ENCODE data around the gene KAZN. TPM values are rescaled to one million over a fixed set of nuclear protein-coding genes. Genes with fewer than 3 reads are reported as not detected.
A peak's percentile ranks its signal among the peaks of the same experiment; 100 is the strongest.

Gene KAZN
- polyA plus RNA-seq, 1 donor from 2014 or later = 20.6 TPM

- Histone ChIP-seq H3K79me2 (replicated peaks; ENCODE audit: insufficient read depth, low read length) (no peaks in the 10 kb centered on the region), H2AFZ (ENCODE audit: low read depth, low read length) (no peak overlapping the region), H3K9me2 (ENCODE audit: insufficient read depth, low read length) (no peaks in the 10 kb centered on the region), H3K27me3 (ENCODE audit: insufficient read depth, low read depth, low read length) (peaks cover 5% of the 10 kb centered on the region), H3K9me3 (ENCODE audit: low read length) (no peaks in the 10 kb centered on the region), H4K20me1 (ENCODE audit: insufficient read depth) (peaks cover 8% of the 10 kb centered on the region), H3K4me3 (ENCODE audit: low read length) (peak overlapping the region; percentile 81), H3K4me2 (ENCODE audit: low read length) (peak overlapping the region; percentile 95), H3K36me3 (ENCODE audit: insufficient read depth, low read length) (no peaks in the 10 kb centered on the region), H3F3A (ENCODE audit: insufficient read depth, low read length, poor library complexity, severe bottlenecking) (no peaks in the 10 kb centered on the region), H3K9ac (ENCODE audit: low read length) (peak overlapping the region; percentile 52), H3K27ac (ENCODE audit: low read length) (no peak overlapping the region)
- peak; percentile 23 for TF ChIP-seq RAD21 (conservative IDR thresholded peaks at IDR 0.05)
- no peak for TF ChIP-seq EZH2 (IDR thresholded peaks at IDR 0.05; ENCODE audit: borderline replicate concordance, insufficient read depth, low read length, poor library complexity, severe bottlenecking)
- TF ChIP-seq POLR2AphosphoS5 (IDR thresholded peaks at IDR 0.05) = peak; percentile 41
- TF ChIP-seq MXI1 (conservative IDR thresholded peaks at IDR 0.05; ENCODE audit: poor library complexity, severe bottlenecking) = peak; percentile 44
- TF ChIP-seq CTCF (IDR thresholded peaks at IDR 0.05; ENCODE audit: poor library complexity, severe bottlenecking) = no peak
- peak; percentile 32 for TF ChIP-seq SMC3 (conservative IDR thresholded peaks at IDR 0.05; ENCODE audit: poor library complexity)
Measured at GRCh38 chr1:14924455-14925331, 326.2 kb downstream of the KAZN start.

DNA sequence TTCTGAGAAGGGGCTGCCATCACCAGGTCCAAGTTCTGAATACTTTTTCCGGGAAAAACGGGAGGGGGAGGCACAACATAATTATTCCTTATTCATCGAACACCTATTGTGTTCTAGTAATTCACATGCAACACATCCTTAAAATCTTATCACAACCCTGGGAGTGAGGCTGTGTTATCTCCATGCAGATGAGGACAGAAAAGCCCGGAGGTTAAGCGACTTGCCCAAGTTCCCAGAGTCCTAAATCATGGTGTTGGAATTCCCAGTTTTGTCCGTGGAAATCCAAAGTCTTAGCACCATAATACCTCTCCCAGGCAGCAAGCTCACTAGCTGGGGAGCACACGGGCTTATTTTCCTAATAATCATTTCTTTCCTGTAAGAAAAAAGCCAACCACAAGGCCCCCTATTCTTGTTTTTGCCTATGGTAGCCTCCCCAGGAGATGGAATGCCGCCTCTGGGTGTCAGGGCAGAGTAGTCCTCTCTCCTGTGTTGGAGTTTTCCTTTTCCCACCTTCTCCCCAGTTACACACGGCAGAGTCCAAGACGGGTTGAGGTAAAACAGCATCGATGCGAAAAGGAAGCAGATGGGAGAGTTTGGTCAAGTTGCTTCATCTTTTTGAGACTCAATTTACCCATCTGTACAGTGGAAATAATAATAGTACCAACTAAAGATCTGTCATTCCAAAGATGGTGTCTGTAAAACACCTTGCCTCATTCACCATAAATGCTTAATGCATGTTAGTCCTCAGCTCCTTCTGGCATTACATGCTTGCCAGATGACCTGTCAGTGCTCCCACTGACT is 327.1 kb downstream of the KAZN start:
- TF ChIP-seq CTCF (IDR thresholded peaks at IDR 0.05; ENCODE audit: poor library complexity, severe bottlenecking) (no peak), EP300 (conservative IDR thresholded peaks at IDR 0.05; ENCODE audit: poor library complexity, severe bottlenecking) (no peak), MXI1 (conservative IDR thresholded peaks at IDR 0.05; ENCODE audit: poor library complexity, severe bottlenecking) (no peak), RAD21 (conservative IDR thresholded peaks at IDR 0.05) (no peak), TAF1 (IDR thresholded peaks at IDR 0.05; ENCODE audit: low read depth) (no peak), EZH2 (IDR thresholded peaks at IDR 0.05; ENCODE audit: borderline replicate concordance, insufficient read depth, low read length, poor library complexity, severe bottlenecking) (no peak), SMC3 (conservative IDR thresholded peaks at IDR 0.05; ENCODE audit: poor library complexity) (no peak), POLR2AphosphoS5 (IDR thresholded peaks at IDR 0.05) (no peak)
- TF ChIP-seq, protein P1, sequence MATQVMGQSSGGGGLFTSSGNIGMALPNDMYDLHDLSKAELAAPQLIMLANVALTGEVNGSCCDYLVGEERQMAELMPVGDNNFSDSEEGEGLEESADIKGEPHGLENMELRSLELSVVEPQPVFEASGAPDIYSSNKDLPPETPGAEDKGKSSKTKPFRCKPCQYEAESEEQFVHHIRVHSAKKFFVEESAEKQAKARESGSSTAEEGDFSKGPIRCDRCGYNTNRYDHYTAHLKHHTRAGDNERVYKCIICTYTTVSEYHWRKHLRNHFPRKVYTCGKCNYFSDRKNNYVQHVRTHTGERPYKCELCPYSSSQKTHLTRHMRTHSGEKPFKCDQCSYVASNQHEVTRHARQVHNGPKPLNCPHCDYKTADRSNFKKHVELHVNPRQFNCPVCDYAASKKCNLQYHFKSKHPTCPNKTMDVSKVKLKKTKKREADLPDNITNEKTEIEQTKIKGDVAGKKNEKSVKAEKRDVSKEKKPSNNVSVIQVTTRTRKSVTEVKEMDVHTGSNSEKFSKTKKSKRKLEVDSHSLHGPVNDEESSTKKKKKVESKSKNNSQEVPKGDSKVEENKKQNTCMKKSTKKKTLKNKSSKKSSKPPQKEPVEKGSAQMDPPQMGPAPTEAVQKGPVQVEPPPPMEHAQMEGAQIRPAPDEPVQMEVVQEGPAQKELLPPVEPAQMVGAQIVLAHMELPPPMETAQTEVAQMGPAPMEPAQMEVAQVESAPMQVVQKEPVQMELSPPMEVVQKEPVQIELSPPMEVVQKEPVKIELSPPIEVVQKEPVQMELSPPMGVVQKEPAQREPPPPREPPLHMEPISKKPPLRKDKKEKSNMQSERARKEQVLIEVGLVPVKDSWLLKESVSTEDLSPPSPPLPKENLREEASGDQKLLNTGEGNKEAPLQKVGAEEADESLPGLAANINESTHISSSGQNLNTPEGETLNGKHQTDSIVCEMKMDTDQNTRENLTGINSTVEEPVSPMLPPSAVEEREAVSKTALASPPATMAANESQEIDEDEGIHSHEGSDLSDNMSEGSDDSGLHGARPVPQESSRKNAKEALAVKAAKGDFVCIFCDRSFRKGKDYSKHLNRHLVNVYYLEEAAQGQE (IDR thresholded peaks at IDR 0.05; ENCODE audit: borderline replicate concordance) = no peak
- Histone ChIP-seq H3K4me2 (ENCODE audit: low read length) (peak overlapping the region; percentile 95), H3K9me3 (ENCODE audit: low read length) (no peaks in the 10 kb centered on the region), H3K9ac (ENCODE audit: low read length) (peak overlapping the region; percentile 52), H3F3A (ENCODE audit: insufficient read depth, low read length, poor library complexity, severe bottlenecking) (no peaks in the 10 kb centered on the region), H3K4me3 (ENCODE audit: low read length) (peak overlapping the region; percentile 81), H3K27ac (ENCODE audit: low read length) (no peak overlapping the region), H3K36me3 (ENCODE audit: insufficient read depth, low read length) (no peaks in the 10 kb centered on the region), H3K27me3 (ENCODE audit: insufficient read depth, low read depth, low read length) (peaks cover 5% of the 10 kb centered on the region), H3K79me2 (replicated peaks; ENCODE audit: insufficient read depth, low read length) (no peaks in the 10 kb centered on the region), H4K20me1 (ENCODE audit: insufficient read depth) (peaks cover 8% of the 10 kb centered on the region), H3K9me2 (ENCODE audit: insufficient read depth, low read length) (no peaks in the 10 kb centered on the region), H2AFZ (ENCODE audit: low read depth, low read length) (no peak overlapping the region)
